DOHH2 (cell line): ENCODE results near the gene PLEKHG2.

Source experiments
- H3F3A ChIP-seq: fragments of 200-600 bp; sonication (generic), shearing (Covaris generic); 2 replicates; pipeline ENCODE4 v1.6.0; 2016; ENCODE audit warnings: antibody characterized with exemption, mild to moderate bottlenecking; ENCODE audit not compliant: control insufficient read depth, insufficient read depth
- H3K27ac ChIP-seq: fragments of 200-600 bp; sonication (generic); 2 replicates; pipeline ENCODE4 v1.5.1; 2014; ENCODE audit warnings: low read depth, mild to moderate bottlenecking, low read length, moderate library complexity
- H3K27me3 ChIP-seq: fragments of 200-600 bp; sonication (generic); 2 replicates; pipeline ENCODE4 v1.6.1; 2014; ENCODE audit warnings: mild to moderate bottlenecking, low read length, mixed read lengths; ENCODE audit not compliant: control insufficient read depth
- H3K36me3 ChIP-seq: fragments of 200-600 bp; sonication (generic); 2 replicates; pipeline ENCODE4 v1.6.1; 2014; ENCODE audit warnings: mild to moderate bottlenecking, low read length, moderate library complexity, mixed read lengths; ENCODE audit not compliant: control insufficient read depth
- H3K4me1 ChIP-seq: fragments of 200-600 bp; sonication (generic); 2 replicates; pipeline ENCODE4 v1.6.1; 2014; ENCODE audit warnings: mild to moderate bottlenecking, low read length, mixed read lengths; ENCODE audit not compliant: control insufficient read depth
- H3K4me2 ChIP-seq: fragments of 200-600 bp; sonication (generic); 2 replicates; pipeline ENCODE4 v1.6.0; 2014; ENCODE audit warnings: mild to moderate bottlenecking, low read length, moderate library complexity
- H3K4me3 ChIP-seq: fragments of 200-600 bp; sonication (generic); 2 replicates; pipeline ENCODE4 v1.5.1; 2014; ENCODE audit warnings: mild to moderate bottlenecking, low read length, mixed read lengths
- H3K79me2 ChIP-seq: fragments of 200-600 bp; sonication (generic); 2 replicates; pipeline ENCODE4 v1.6.1; 2014; ENCODE audit warnings: mild to moderate bottlenecking, low read length, mixed read lengths; ENCODE audit not compliant: control insufficient read depth
- H3K9me2 ChIP-seq: fragments of 200-600 bp; sonication (generic); replicated peaks from 2 replicates; pipeline ENCODE4 v1.6.1; 2014; ENCODE audit warnings: mild to moderate bottlenecking, low read length, mixed read lengths; ENCODE audit not compliant: control insufficient read depth
- H3K9me3 ChIP-seq: fragments of 200-600 bp; sonication (generic); 2 replicates; pipeline ENCODE4 v1.6.1; 2014; ENCODE audit warnings: antibody characterized with exemption, low read length, mixed read lengths; ENCODE audit not compliant: control insufficient read depth, insufficient read depth
- H4K20me1 ChIP-seq: fragments of 200-600 bp; sonication (generic); 2 replicates; pipeline ENCODE4 v1.6.0; 2014; ENCODE audit warnings: low read depth, mild to moderate bottlenecking, antibody characterized with exemption, low read length, moderate library complexity; ENCODE audit not compliant: control insufficient read depth, insufficient read depth
- CTCF ChIP-seq: fragments of 200-600 bp; sonication (generic); IDR thresholded peaks from one replicate; pipeline ENCODE4 v1.5.1; 2014; ENCODE audit warnings: antibody characterized with exemption, mild to moderate bottlenecking, low read depth, low read length; ENCODE audit not compliant: poor library complexity, severe bottlenecking
- EZH2phosphoT487 ChIP-seq: fragments of 200-600 bp; sonication (generic); IDR thresholded peaks from 2 replicates; pipeline ENCODE4 v1.6.1; 2017; ENCODE audit warnings: borderline replicate concordance, mild to moderate bottlenecking, antibody characterized with exemption, low read length, moderate library complexity, mixed read lengths

The PLEKHG2 gene

GRCh38 chr19:39388657-39389056 is 23.8 kb upstream of the PLEKHG2 start:
- peaks cover 35% of the 10 kb centered on the region for H3K79me2 ChIP-seq
- no peak overlapping the region for H3K4me3 ChIP-seq
- no peak overlapping the region for H3K27ac ChIP-seq
- no peaks in the 10 kb centered on the region; the same call in 1 of the 2 replicates for H3F3A ChIP-seq
- no peaks in the 10 kb centered on the region for H3K27me3 ChIP-seq
- TF ChIP-seq CTCF (no peak), EZH2phosphoT487 (no peak)
- peaks cover 57% of the 10 kb centered on the region for H3K36me3 ChIP-seq
- H3K9me3 ChIP-seq: no peaks in the 10 kb centered on the region
- H3K4me2 ChIP-seq: no peak overlapping the region
- peaks cover 4% of the 10 kb centered on the region; the same call in 1 of the 2 replicates for H4K20me1 ChIP-seq
- H3K4me1 ChIP-seq: peaks cover 18% of the 10 kb centered on the region
- no peaks in the 10 kb centered on the region for H3K9me2 ChIP-seq

- Histone ChIP-seq H3F3A (no peaks in the 10 kb centered on the region; the same call in 1 of the 2 replicates), H3K4me2 (peak overlapping the region; percentile 90), H3K27ac (peak overlapping the region; percentile 78; the same call in 1 of the 2 replicates), H3K36me3 (peaks cover 62% of the 10 kb centered on the region), H3K4me3 (peak overlapping the region; percentile 80), H3K27me3 (no peaks in the 10 kb centered on the region), H3K9me2 (no peaks in the 10 kb centered on the region), H3K79me2 (peaks cover 39% of the 10 kb centered on the region), H4K20me1 (peaks cover 4% of the 10 kb centered on the region; the same call in 1 of the 2 replicates), H3K4me1 (peaks cover 18% of the 10 kb centered on the region), H3K9me3 (no peaks in the 10 kb centered on the region)
- no peak for TF ChIP-seq EZH2phosphoT487
- TF ChIP-seq CTCF: no peak
Measured at GRCh38 chr19:39389631-39390414, 22.6 kb upstream of the PLEKHG2 start.

GRCh38 chr19:39390451-39390750 is 22.1 kb upstream of the PLEKHG2 start:
- H4K20me1 ChIP-seq: peaks cover 4% of the 10 kb centered on the region; the same call in 1 of the 2 replicates

More at GRCh38 chr19:39390451-39390750, 22.1 kb upstream of the PLEKHG2 start:
- no peak for TF ChIP-seq CTCF
- no peak for TF ChIP-seq EZH2phosphoT487
- Histone ChIP-seq H3K9me3 (no peaks in the 10 kb centered on the region), H3F3A (no peaks in the 10 kb centered on the region; the same call in 1 of the 2 replicates), H3K79me2 (peaks cover 39% of the 10 kb centered on the region), H3K4me2 (peak overlapping the region; percentile 90), H3K27me3 (no peaks in the 10 kb centered on the region), H3K27ac (peak overlapping the region; percentile 78), H3K36me3 (peaks cover 57% of the 10 kb centered on the region), H3K9me2 (no peaks in the 10 kb centered on the region), H3K4me1 (peaks cover 18% of the 10 kb centered on the region), H3K4me3 (peak overlapping the region; percentile 80)
